ENCODE results near the gene TLR3.
"Not testable (repeated sequence)": the region's sequence is repeated elsewhere in the genome, so short reads cannot be mapped to it uniquely, and the experiment has no call there.

TLR3 gene

GRCh38 chr4:186050135-186050534 lies 18.8 kb upstream of the TLR3 start:
- not testable (repeated sequence) for DNase-seq

GRCh38 chr4:186051096-186051495 lies 17.9 kb upstream of the TLR3 start:
- no peak for DNase-seq

- no peak for DNase-seq
Observed at GRCh38 chr4:186058253-186058979, 10.5 kb upstream of the TLR3 start.

GRCh38 chr4:186058980-186059316 lies 10.0 kb upstream of the TLR3 start:
- no peak for DNase-seq

- no peak for DNase-seq
Observed at GRCh38 chr4:186061921-186062320, 7.0 kb upstream of the TLR3 start.

- no peak for DNase-seq
Observed at GRCh38 chr4:186067757-186068385, 1.1 kb upstream of the TLR3 start.

GRCh38 chr4:186069729-186070128 lies 773 bp downstream of the TLR3 start:
- DNase-seq = no peak

GRCh38 chr4:186072516-186072915 lies 3.6 kb downstream of the TLR3 start:
- no peak for DNase-seq

- DNase-seq = no peak
Observed at GRCh38 chr4:186074189-186074588, 5.2 kb downstream of the TLR3 start.

GRCh38 chr4:186078981-186079638 lies 10.2 kb downstream of the TLR3 start:
- no peak for DNase-seq

GRCh38 chr4:186079694-186080093 lies 10.7 kb downstream of the TLR3 start:
- no peak for DNase-seq

GRCh38 chr4:186081202-186081807 lies 12.3 kb downstream of the TLR3 start:
- DNase-seq = no peak

GRCh38 chr4:186082221-186082620 lies 13.3 kb downstream of the TLR3 start:
- DNase-seq = no peak

GRCh38 chr4:186088523-186088922 lies 19.6 kb downstream of the TLR3 start:
- DNase-seq = no peak

- DNase-seq = no peak
Observed at GRCh38 chr4:186092296-186092695, 23.3 kb downstream of the TLR3 start.

GRCh38 chr4:186095406-186095805 lies 26.4 kb downstream of the TLR3 start:
- DNase-seq = no peak

GRCh38 chr4:186096681-186097165 lies 27.8 kb downstream of the TLR3 start:
- no peak for DNase-seq

GRCh38 chr4:186097386-186097785 lies 28.4 kb downstream of the TLR3 start:
- DNase-seq = no peak

GRCh38 chr4:186102931-186103330 lies 34.0 kb downstream of the TLR3 start:
- DNase-seq = no peak

- DNase-seq = no peak
Observed at GRCh38 chr4:186104114-186104889, 35.3 kb downstream of the TLR3 start, which contains the start of gene FAM149A. Gene FAM149A, plus strand, starts transcription at chr4:186104704.

GRCh38 chr4:186104890-186105646 lies 36.1 kb downstream of the TLR3 start:
- no peak for DNase-seq
